ENCODE results near the gene TDRD15. TPM values are rescaled to one million over a fixed set of nuclear protein-coding genes. Genes with fewer than 3 reads are reported as not detected.

Gene TDRD15
- total and polyA plus RNA-seq, 2 of the 13 experiments (the other 11 are each of a cell fraction or from before 2014, with no cell fraction given), result 0.12 to 0.29 TPM

GRCh38 chr2:21155365-21156136, 31.8 kb downstream of the TDRD15 start (continued):
- TF ChIP-seq ZNF691 (CRISPR knock-in tag; IDR thresholded peaks at IDR 0.05; ENCODE audit: borderline replicate concordance, low read depth), result no peak
- no peak for TF ChIP-seq NCOA5 (CRISPR knock-in tag; IDR thresholded peaks at IDR 0.05)
- peak; percentile 51; the same call in 1 of the 2 replicates for TF ChIP-seq IKZF5 (CRISPR knock-in tag; IDR thresholded peaks at IDR 0.05)
- TF ChIP-seq ZBTB20 (CRISPR knock-in tag; IDR thresholded peaks at IDR 0.05; ENCODE audit: borderline replicate concordance, low read depth), result peak; percentile 92; the same call in 1 of the 2 replicates
- TF ChIP-seq MEF2D (CRISPR knock-in tag; IDR thresholded peaks at IDR 0.05), result peak; percentile 67; the same call in 1 of the 2 replicates
- TF ChIP-seq ZMYM2 (CRISPR knock-in tag; IDR thresholded peaks at IDR 0.05), result no peak
- TF ChIP-seq CBX1 (IDR thresholded peaks at IDR 0.05; ENCODE audit: low read depth), result no peak
- TF ChIP-seq SYNCRIP (IDR thresholded peaks at IDR 0.05; ENCODE audit: insufficient read depth, low read depth, low read length), result no peak
- no peak for TF ChIP-seq ZFY (CRISPR knock-in tag; IDR thresholded peaks at IDR 0.05)
- no peak for TF ChIP-seq SETDB1 (CRISPR knock-in tag; IDR thresholded peaks at IDR 0.05; ENCODE audit: borderline replicate concordance)
- TF ChIP-seq ISL2 (CRISPR knock-in tag; IDR thresholded peaks at IDR 0.05), result peak; percentile 98
- no peak for TF ChIP-seq ZNF605 (CRISPR knock-in tag; IDR thresholded peaks at IDR 0.05)
- TF ChIP-seq ATF7 (IDR thresholded peaks at IDR 0.05), result no peak
- TF ChIP-seq ATF7 (CRISPR knock-in tag; IDR thresholded peaks at IDR 0.05), result no peak
- no peak for TF ChIP-seq ZNF766 (CRISPR knock-in tag; IDR thresholded peaks at IDR 0.05; ENCODE audit: borderline replicate concordance)
- TF ChIP-seq ZNF460 (CRISPR knock-in tag; IDR thresholded peaks at IDR 0.05; ENCODE audit: borderline replicate concordance), result no peak; the same call in 1 of the 2 replicates
- peak; percentile 62; the same call in 1 of the 2 replicates for TF ChIP-seq GZF1 (CRISPR knock-in tag; IDR thresholded peaks at IDR 0.05)
- TF ChIP-seq SMAD1 (CRISPR knock-in tag; IDR thresholded peaks at IDR 0.05; ENCODE audit: borderline replicate concordance, low read depth), result no peak
- TF ChIP-seq ZNF10 (CRISPR knock-in tag; IDR thresholded peaks at IDR 0.05; ENCODE audit: borderline replicate concordance, low read depth), result no peak
- TF ChIP-seq ZKSCAN1 (IDR thresholded peaks at IDR 0.05; ENCODE audit: low read length), result peak; percentile 53; the same call in 1 of the 2 replicates
- TF ChIP-seq ZNF780A (CRISPR knock-in tag; IDR thresholded peaks at IDR 0.05), result no peak
- TF ChIP-seq ZNF530 (CRISPR knock-in tag; IDR thresholded peaks at IDR 0.05; ENCODE audit: low read depth), result no peak
- no peak for TF ChIP-seq MED8 (CRISPR knock-in tag; IDR thresholded peaks at IDR 0.05; ENCODE audit: insufficient replicate concordance)
- no peak for TF ChIP-seq ZNF224 (CRISPR knock-in tag; IDR thresholded peaks at IDR 0.05)
- TF ChIP-seq ZNF205 (CRISPR knock-in tag; IDR thresholded peaks at IDR 0.05), result 0 out of 2 replicates have a peak, but pooled peaks have one; percentile 53
- no peak for TF ChIP-seq REL (CRISPR knock-in tag; conservative IDR thresholded peaks at IDR 0.05)

Measured in HepG2 (cell line).